ENCODE data around the gene DMWD.

DMWD gene

GRCh38 chr19:45780448-45781213 lies 12.0 kb downstream of the DMWD start:
- ATAC-seq: no peak
- TF ChIP-seq POU6F1 (CRISPR knock-in tag; IDR thresholded peaks at IDR 0.05; ENCODE audit: borderline replicate concordance, low read depth) (no peak), OSR1 (CRISPR knock-in tag; IDR thresholded peaks at IDR 0.05) (no peak), CSRNP3 (CRISPR knock-in tag; IDR thresholded peaks at IDR 0.05) (no peak), TCF4 (CRISPR knock-in tag; IDR thresholded peaks at IDR 0.05; ENCODE audit: borderline replicate concordance) (no peak), TSHZ2 (CRISPR knock-in tag; IDR thresholded peaks at IDR 0.05) (no peak), ISL1 (CRISPR knock-in tag; IDR thresholded peaks at IDR 0.05) (no peak), ZNF8 (CRISPR knock-in tag; IDR thresholded peaks at IDR 0.05) (no peak), ZFP30 (CRISPR knock-in tag; IDR thresholded peaks at IDR 0.05) (no peak), BACH2 (CRISPR knock-in tag; IDR thresholded peaks at IDR 0.05; ENCODE audit: borderline replicate concordance) (no peak), ESRRG (CRISPR knock-in tag; IDR thresholded peaks at IDR 0.05) (no peak)

GRCh38 chr19:45780146-45780447 lies 12.5 kb downstream of the DMWD start:
- no peak for ATAC-seq
- TF ChIP-seq RARB (CRISPR knock-in tag; IDR thresholded peaks at IDR 0.05): no peak
- no peak for TF ChIP-seq ZC3H10 (CRISPR knock-in tag; IDR thresholded peaks at IDR 0.05)
- no peak for TF ChIP-seq ZNF8 (CRISPR knock-in tag; IDR thresholded peaks at IDR 0.05)
- TF ChIP-seq SNAI2 (CRISPR knock-in tag; IDR thresholded peaks at IDR 0.05): no peak
- TF ChIP-seq TCF4 (CRISPR knock-in tag; IDR thresholded peaks at IDR 0.05; ENCODE audit: borderline replicate concordance): no peak
- TF ChIP-seq ZFP3 (CRISPR knock-in tag; IDR thresholded peaks at IDR 0.05): no peak
- no peak for TF ChIP-seq ISL1 (CRISPR knock-in tag; IDR thresholded peaks at IDR 0.05)
- no peak for TF ChIP-seq TSHZ2 (CRISPR knock-in tag; IDR thresholded peaks at IDR 0.05)
- no peak for TF ChIP-seq TOX (CRISPR knock-in tag; IDR thresholded peaks at IDR 0.05; ENCODE audit: borderline replicate concordance)
- TF ChIP-seq ARNTL (CRISPR knock-in tag; IDR thresholded peaks at IDR 0.05; ENCODE audit: borderline replicate concordance, low read depth): no peak
- TF ChIP-seq CREB5 (CRISPR knock-in tag; IDR thresholded peaks at IDR 0.05; ENCODE audit: low read depth): no peak
- TF ChIP-seq CSDC2 (CRISPR knock-in tag; IDR thresholded peaks at IDR 0.05): no peak

All from SK-N-SH treated with all-trans-retinoic acid at 6 μM for 48 hours (cell line).